ENCODE data around the gene INPP5A.

Gene INPP5A

DNA sequence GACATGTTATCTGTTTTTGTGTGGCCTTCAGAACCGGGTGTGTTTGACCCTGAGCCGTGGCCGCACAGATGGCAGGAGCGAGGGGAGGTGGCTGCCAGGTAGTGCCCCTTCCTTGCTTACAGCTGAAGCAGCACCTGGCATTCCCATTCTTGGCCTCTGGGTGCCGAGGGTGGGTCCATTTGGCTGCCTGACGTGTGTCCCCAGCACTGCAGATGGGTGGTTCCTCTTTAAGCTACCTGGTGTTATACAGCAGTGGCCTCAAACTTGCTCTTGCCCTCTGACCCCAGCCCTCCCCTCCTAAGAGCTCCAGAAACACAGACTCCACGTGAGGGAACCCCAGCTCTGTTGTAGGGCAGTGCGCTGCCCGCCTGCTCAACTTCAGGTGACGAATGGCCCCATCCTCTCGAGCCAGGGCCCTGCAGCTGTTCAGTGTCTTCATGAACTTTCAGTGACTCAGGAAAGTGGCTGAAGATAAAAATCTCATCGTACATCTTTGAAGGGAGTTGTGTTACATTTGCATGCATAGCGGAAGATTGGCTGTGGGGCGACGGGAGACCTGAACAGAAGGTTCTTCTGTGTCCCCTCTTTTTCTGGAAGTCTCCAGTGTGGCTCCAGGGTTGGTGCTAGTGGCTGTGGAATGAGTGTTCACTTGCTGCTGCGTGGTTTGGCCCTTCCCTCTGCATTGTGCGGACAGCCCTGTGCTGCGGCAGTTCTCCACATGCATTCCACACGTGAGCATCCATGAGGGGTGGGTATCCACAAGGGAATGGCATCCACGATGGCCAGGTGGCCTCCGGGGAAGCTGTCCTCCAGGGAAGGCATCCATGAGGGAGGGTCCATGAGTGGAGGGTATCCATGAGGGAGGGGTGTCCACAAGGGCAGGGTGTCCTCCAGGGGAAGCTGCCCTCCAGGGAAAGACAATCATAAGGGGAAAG is 91.6 kb downstream of the INPP5A start:
- Histone ChIP-seq H3K4me3 (replicated peaks; ENCODE audit: insufficient read depth, low read length) (no peak overlapping the region), H3K27ac (replicated peaks) (no peak overlapping the region), H3K27me3 (ENCODE audit: insufficient read depth, poor library complexity, severe bottlenecking) (no peaks in the 10 kb centered on the region)
- no peak for TF ChIP-seq GABPA (IDR thresholded peaks at IDR 0.05; ENCODE audit: low read depth)
- TF ChIP-seq, protein P1, sequence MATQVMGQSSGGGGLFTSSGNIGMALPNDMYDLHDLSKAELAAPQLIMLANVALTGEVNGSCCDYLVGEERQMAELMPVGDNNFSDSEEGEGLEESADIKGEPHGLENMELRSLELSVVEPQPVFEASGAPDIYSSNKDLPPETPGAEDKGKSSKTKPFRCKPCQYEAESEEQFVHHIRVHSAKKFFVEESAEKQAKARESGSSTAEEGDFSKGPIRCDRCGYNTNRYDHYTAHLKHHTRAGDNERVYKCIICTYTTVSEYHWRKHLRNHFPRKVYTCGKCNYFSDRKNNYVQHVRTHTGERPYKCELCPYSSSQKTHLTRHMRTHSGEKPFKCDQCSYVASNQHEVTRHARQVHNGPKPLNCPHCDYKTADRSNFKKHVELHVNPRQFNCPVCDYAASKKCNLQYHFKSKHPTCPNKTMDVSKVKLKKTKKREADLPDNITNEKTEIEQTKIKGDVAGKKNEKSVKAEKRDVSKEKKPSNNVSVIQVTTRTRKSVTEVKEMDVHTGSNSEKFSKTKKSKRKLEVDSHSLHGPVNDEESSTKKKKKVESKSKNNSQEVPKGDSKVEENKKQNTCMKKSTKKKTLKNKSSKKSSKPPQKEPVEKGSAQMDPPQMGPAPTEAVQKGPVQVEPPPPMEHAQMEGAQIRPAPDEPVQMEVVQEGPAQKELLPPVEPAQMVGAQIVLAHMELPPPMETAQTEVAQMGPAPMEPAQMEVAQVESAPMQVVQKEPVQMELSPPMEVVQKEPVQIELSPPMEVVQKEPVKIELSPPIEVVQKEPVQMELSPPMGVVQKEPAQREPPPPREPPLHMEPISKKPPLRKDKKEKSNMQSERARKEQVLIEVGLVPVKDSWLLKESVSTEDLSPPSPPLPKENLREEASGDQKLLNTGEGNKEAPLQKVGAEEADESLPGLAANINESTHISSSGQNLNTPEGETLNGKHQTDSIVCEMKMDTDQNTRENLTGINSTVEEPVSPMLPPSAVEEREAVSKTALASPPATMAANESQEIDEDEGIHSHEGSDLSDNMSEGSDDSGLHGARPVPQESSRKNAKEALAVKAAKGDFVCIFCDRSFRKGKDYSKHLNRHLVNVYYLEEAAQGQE (IDR thresholded peaks at IDR 0.05; ENCODE audit: insufficient replicate concordance, low read depth) = no peak
- TF ChIP-seq POLR2AphosphoS5 (IDR thresholded peaks at IDR 0.05; ENCODE audit: low read depth) = no peak
- TF ChIP-seq SPI1 (IDR thresholded peaks at IDR 0.05; ENCODE audit: borderline replicate concordance, low read depth) = no peak
- TF ChIP-seq, protein P2, sequence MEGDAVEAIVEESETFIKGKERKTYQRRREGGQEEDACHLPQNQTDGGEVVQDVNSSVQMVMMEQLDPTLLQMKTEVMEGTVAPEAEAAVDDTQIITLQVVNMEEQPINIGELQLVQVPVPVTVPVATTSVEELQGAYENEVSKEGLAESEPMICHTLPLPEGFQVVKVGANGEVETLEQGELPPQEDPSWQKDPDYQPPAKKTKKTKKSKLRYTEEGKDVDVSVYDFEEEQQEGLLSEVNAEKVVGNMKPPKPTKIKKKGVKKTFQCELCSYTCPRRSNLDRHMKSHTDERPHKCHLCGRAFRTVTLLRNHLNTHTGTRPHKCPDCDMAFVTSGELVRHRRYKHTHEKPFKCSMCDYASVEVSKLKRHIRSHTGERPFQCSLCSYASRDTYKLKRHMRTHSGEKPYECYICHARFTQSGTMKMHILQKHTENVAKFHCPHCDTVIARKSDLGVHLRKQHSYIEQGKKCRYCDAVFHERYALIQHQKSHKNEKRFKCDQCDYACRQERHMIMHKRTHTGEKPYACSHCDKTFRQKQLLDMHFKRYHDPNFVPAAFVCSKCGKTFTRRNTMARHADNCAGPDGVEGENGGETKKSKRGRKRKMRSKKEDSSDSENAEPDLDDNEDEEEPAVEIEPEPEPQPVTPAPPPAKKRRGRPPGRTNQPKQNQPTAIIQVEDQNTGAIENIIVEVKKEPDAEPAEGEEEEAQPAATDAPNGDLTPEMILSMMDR (IDR thresholded peaks at IDR 0.05; ENCODE audit: insufficient read depth, low read length) = no peak
- DNase-seq (ENCODE audit: low read depth in 1 of 2, low spot score in 1 of 2) = no peak

DNA sequence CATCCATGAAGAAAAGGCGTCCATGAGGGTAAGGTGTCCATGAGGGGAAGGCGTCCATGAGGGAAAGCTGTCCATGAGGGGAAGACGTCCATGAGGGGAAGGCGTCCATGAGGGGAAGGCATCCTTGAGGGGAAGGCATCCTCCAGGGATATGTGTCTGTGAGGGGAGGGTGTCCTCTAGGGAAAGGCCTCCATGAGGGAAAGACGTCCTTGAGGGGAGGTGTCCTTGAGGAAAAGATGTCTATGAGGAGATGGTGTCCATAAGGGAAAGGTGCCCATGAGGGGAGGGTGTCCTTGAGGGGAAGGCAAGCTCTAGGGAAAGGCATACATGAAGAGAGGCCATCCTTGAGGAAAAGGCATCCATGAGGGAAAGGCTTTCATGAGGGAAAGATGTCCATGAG is 92.6 kb downstream of the INPP5A start:
- H3K4me3 ChIP-seq (replicated peaks; ENCODE audit: insufficient read depth, low read length) = no peak overlapping the region
- DNase-seq (ENCODE audit: low read depth in 1 of 2, low spot score in 1 of 2) = no peak
- H3K27me3 ChIP-seq (ENCODE audit: insufficient read depth, poor library complexity, severe bottlenecking) = no peaks in the 10 kb centered on the region
- no peak overlapping the region for H3K27ac ChIP-seq (replicated peaks)
- TF ChIP-seq, protein P1 (IDR thresholded peaks at IDR 0.05; ENCODE audit: insufficient replicate concordance, low read depth) = no peak
- no peak for TF ChIP-seq SPI1 (IDR thresholded peaks at IDR 0.05; ENCODE audit: borderline replicate concordance, low read depth)
- TF ChIP-seq POLR2AphosphoS5 (IDR thresholded peaks at IDR 0.05; ENCODE audit: low read depth) = no peak
- TF ChIP-seq GABPA (IDR thresholded peaks at IDR 0.05; ENCODE audit: low read depth) = no peak
- TF ChIP-seq, protein P2 (IDR thresholded peaks at IDR 0.05; ENCODE audit: insufficient read depth, low read length) = no peak

DNA sequence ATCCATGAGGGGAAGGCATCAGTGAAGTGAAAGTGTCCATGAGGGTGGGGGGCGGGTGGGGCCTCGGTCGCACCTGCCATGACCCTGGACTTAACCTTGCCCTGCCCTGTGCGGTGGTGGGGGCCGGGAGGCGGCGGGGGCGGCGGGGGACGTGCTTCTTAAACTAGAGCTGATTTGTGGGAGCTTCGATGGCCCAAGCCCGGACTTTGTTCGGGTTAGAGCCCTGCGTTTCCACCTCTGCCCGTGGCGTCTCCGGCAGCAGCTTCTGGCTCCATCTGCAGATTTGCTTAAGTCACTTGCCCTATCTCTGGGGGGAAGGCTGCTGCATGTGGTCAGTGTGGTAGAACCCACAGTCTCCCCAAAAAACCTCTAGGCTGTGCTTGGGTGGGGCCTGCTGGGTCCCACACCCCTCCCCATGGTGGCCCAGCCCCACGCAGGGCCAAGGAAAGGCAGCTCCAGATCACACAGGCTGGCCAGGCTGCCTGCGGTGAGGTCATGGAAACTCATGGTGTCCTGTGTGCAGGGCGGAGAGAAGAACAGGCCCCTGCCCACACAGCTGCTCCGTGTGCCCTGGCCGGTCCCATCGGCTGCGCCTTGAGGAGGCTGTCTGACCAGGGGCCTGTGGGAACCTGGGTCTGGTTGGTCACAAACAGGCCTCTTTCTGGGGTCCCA is 93.2 kb downstream of the INPP5A start:
- TF ChIP-seq POLR2AphosphoS5 (IDR thresholded peaks at IDR 0.05; ENCODE audit: low read depth) (no peak), SPI1 (IDR thresholded peaks at IDR 0.05; ENCODE audit: borderline replicate concordance, low read depth) (no peak), GABPA (IDR thresholded peaks at IDR 0.05; ENCODE audit: low read depth) (no peak)
- TF ChIP-seq, protein P1 (IDR thresholded peaks at IDR 0.05; ENCODE audit: insufficient replicate concordance, low read depth) = no peak
- TF ChIP-seq, protein P2 (IDR thresholded peaks at IDR 0.05; ENCODE audit: insufficient read depth, low read length) = no peak
- no peak overlapping the region for H3K4me3 ChIP-seq (replicated peaks; ENCODE audit: insufficient read depth, low read length)
- H3K27me3 ChIP-seq (ENCODE audit: insufficient read depth, poor library complexity, severe bottlenecking) = no peaks in the 10 kb centered on the region
- H3K27ac ChIP-seq (replicated peaks) = no peak overlapping the region
- no peak for DNase-seq (ENCODE audit: low read depth in 1 of 2, low spot score in 1 of 2)
